Activated naive CD8-positive, alpha-beta T cell treated with anti-CD3 and anti-CD28 coated beads, Interleukin-2, amount 50 U/mL, for 16 hours (primary cell): ENCODE measurements around the gene ME3.
"Not testable (repeated sequence)": the region's sequence is repeated elsewhere in the genome, so short reads cannot be mapped to it uniquely, and the experiment has no call there.

ENCODE experiments used
- DNase-seq: peaks from one replicate; pipeline ENCODE4 v3.0.0-alpha.2; 2020; ENCODE audit warnings: low read depth, low spot score

Gene ME3

GRCh38 chr11:86588566-86589090 is 83.8 kb downstream of the ME3 start:
- no peak for DNase-seq

- no peak for DNase-seq
These were observed 84.9 kb downstream of the ME3 start for GRCh38 chr11:86587264-86588193.

GRCh38 chr11:86586307-86586706 is 86.1 kb downstream of the ME3 start:
- DNase-seq, result no peak

GRCh38 chr11:86582898-86583297 is 89.5 kb downstream of the ME3 start:
- no peak for DNase-seq

GRCh38 chr11:86580535-86580934 is 91.9 kb downstream of the ME3 start:
- DNase-seq, result no peak

GRCh38 chr11:86579406-86579731 is 93.0 kb downstream of the ME3 start:
- no peak for DNase-seq

- DNase-seq, result no peak
These were observed 93.5 kb downstream of the ME3 start for GRCh38 chr11:86578727-86579405.

- no peak for DNase-seq
These were observed 94.5 kb downstream of the ME3 start for GRCh38 chr11:86577644-86578636.

GRCh38 chr11:86576946-86577624 is 95.3 kb downstream of the ME3 start:
- no peak for DNase-seq

- DNase-seq, result no peak
These were observed 96.5 kb downstream of the ME3 start for GRCh38 chr11:86575927-86576326.

- DNase-seq, result no peak
These were observed 97.1 kb downstream of the ME3 start for GRCh38 chr11:86575208-86575855.

- no peak for DNase-seq
These were observed 97.8 kb downstream of the ME3 start for GRCh38 chr11:86574493-86575207.

GRCh38 chr11:86571273-86571948 is 101.0 kb downstream of the ME3 start:
- no peak for DNase-seq

- no peak for DNase-seq
These were observed 102.0 kb downstream of the ME3 start for GRCh38 chr11:86570451-86570850.

- no peak for DNase-seq
These were observed 102.4 kb downstream of the ME3 start for GRCh38 chr11:86570020-86570419.

- no peak for DNase-seq
These were observed 103.3 kb downstream of the ME3 start for GRCh38 chr11:86569109-86569508.

- DNase-seq, result no peak
These were observed 106.6 kb downstream of the ME3 start for GRCh38 chr11:86565801-86566312.

- no peak for DNase-seq
These were observed 107.0 kb downstream of the ME3 start for GRCh38 chr11:86565388-86565787.

- not testable (repeated sequence) for DNase-seq
These were observed 109.6 kb downstream of the ME3 start for GRCh38 chr11:86562842-86563241.
